H1 (cell line): ENCODE measurements around the gene LCNL1. TPM values are rescaled to one million over a fixed set of nuclear protein-coding genes. Genes with fewer than 3 reads are reported as not detected.

Source experiments
- CTCF ChIA-PET: fragments of 300-600 bp; sonication (Branson Sonifier 250); formaldehyde crosslinking; loops from one replicate; lab custom pipeline; 2021; ENCODE audit not compliant: partially characterized antibody; lab: Charles Lee
- POLR2A ChIA-PET: fragments of 300-600 bp; sonication (Branson Sonifier 250); formaldehyde crosslinking; loops from one replicate; lab custom pipeline; 2021; ENCODE audit warnings: inconsistent platforms; ENCODE audit not compliant: partially characterized antibody; lab: Charles Lee
- DNase-seq, 2 experiments: peaks; one replicate each; pipeline versions ENCODE4 v3.0.0 to v3.0.0-alpha.2; 2010 to 2022; ENCODE audit warnings: low spot score in 2 of 2, low read depth in 1 of 2, mixed read lengths in 1 of 2
- FAIRE-seq: peaks from 2 replicates; lab custom pipeline; 2011; peaks lifted over from hg19 to GRCh38; lab: Jason Lieb, UNC
- H2AFZ ChIP-seq: 2 replicates; pipeline ENCODE4 v1.8.1; 2012; ENCODE audit warnings: low read length, inconsistent platforms
- H2AK5ac ChIP-seq: 2 replicates; pipeline ENCODE4 v1.6.1; 2013; ENCODE audit warnings: low read depth, low read length
- H2BK120ac ChIP-seq: replicated peaks from 2 replicates; pipeline ENCODE3; 2013; ENCODE audit warnings: low read depth, low read length, inconsistent platforms
- H2BK12ac ChIP-seq: 2 replicates; pipeline ENCODE4 v1.6.1; 2013; ENCODE audit warnings: low read depth, low read length
- H2BK15ac ChIP-seq: 2 replicates; pipeline ENCODE4 v1.6.1; 2013; ENCODE audit warnings: low read length
- H2BK20ac ChIP-seq: 2 replicates; pipeline ENCODE4 v1.6.1; 2013; ENCODE audit warnings: low read length
- H2BK5ac ChIP-seq: 2 replicates; pipeline ENCODE4 v1.6.1; 2013; ENCODE audit warnings: low read depth, low read length
- H3K14ac ChIP-seq: 2 replicates; pipeline ENCODE4 v1.6.1; 2013; ENCODE audit warnings: inconsistent platforms; ENCODE audit not compliant: insufficient read length
- H3K18ac ChIP-seq: 2 replicates; pipeline ENCODE4 v1.6.1; 2013; ENCODE audit warnings: low read length; ENCODE audit errors: extremely low read depth
- H3K23ac ChIP-seq: 2 replicates; pipeline ENCODE4 v1.6.1; 2013; ENCODE audit warnings: inconsistent platforms; ENCODE audit not compliant: insufficient read length
- H3K23me2 ChIP-seq: 2 replicates; pipeline ENCODE4 v1.6.1; 2013; ENCODE audit warnings: low read depth, low read length
- H3K27ac ChIP-seq: 2 replicates; pipeline ENCODE4 v1.6.1; 2011; ENCODE audit warnings: low read depth, low read length, inconsistent platforms
- H3K27me3 ChIP-seq, 4 experiments: replicated peaks in 1 of 4; 1 replicate in 1 of 4; 2 replicates in 3 of 4; pipeline versions ENCODE4 v1.6.1 to v1.8.1; 2011 to 2013; ENCODE audit warnings: low read length in 3 of 4, mild to moderate bottlenecking in 3 of 4, inconsistent platforms in 2 of 4, mixed read lengths in 2 of 4, moderate library complexity in 1 of 4; ENCODE audit not compliant: control insufficient read depth in 3 of 4, insufficient read depth in 3 of 4; ENCODE audit errors: extremely low read depth in 1 of 4
- H3K36me3 ChIP-seq, 4 experiments: 2 replicates each; pipeline versions ENCODE4 v1.6.1 to v1.8.1; 2011 to 2013; ENCODE audit warnings: mild to moderate bottlenecking in 4 of 4, low read length in 3 of 4, moderate library complexity in 2 of 4, control low read depth in 1 of 4, inconsistent platforms in 1 of 4; ENCODE audit not compliant: insufficient read depth in 4 of 4, control insufficient read depth in 2 of 4
- H3K4ac ChIP-seq: replicated peaks from 2 replicates; pipeline ENCODE3; 2013; ENCODE audit warnings: low read length, low read depth, mixed read lengths, inconsistent platforms; ENCODE audit not compliant: insufficient read length
- H3K4me1 ChIP-seq, 4 experiments: replicated peaks in 1 of 4; 1 replicate in 1 of 4; 2 replicates in 3 of 4; pipeline versions ENCODE4 v1.6.1 to v1.8.1; 2011 to 2013; ENCODE audit warnings: low read length in 3 of 4, inconsistent platforms in 2 of 4, mixed read lengths in 1 of 4; ENCODE audit not compliant: insufficient read depth in 4 of 4, control insufficient read depth in 3 of 4
- H3K4me2 ChIP-seq, 2 experiments: 2 replicates each; pipeline versions ENCODE4 v1.6.1 to v1.8.1; 2011 to 2013; ENCODE audit warnings: low read depth in 2 of 2, low read length in 2 of 2, control low read depth in 1 of 2, inconsistent platforms in 1 of 2, mild to moderate bottlenecking in 1 of 2; ENCODE audit not compliant: insufficient read depth in 1 of 2
- H3K4me3 ChIP-seq, 4 experiments: fragments of 200-600, 300-600 bp in 1 of 4; sonication (generic), shearing (Covaris generic), sonication (Bioruptor Twin) in 1 of 4; 2 replicates each; pipeline versions ENCODE4 v1.5.1 to v1.8.1; 2011 to 2016; ENCODE audit warnings: low read length in 4 of 4, low read depth in 3 of 4, control low read depth in 2 of 4, inconsistent platforms in 2 of 4, mild to moderate bottlenecking in 2 of 4, mixed read lengths in 1 of 4, moderate library complexity in 1 of 4; ENCODE audit not compliant: insufficient read depth in 2 of 4; ENCODE audit errors: extremely low read depth in 1 of 4
- H3K56ac ChIP-seq: replicated peaks from 2 replicates; pipeline ENCODE3; 2013; ENCODE audit warnings: low read depth, mild to moderate bottlenecking, mixed read lengths, low read length, inconsistent platforms; ENCODE audit not compliant: insufficient read length
- H3K79me1 ChIP-seq: 2 replicates; pipeline ENCODE4 v1.6.1; 2013; ENCODE audit warnings: low read depth, low read length, control low read depth
- H3K79me2 ChIP-seq, 2 experiments: 2 replicates each; pipeline versions ENCODE4 v1.6.1 to v1.8.1; 2012 to 2013; ENCODE audit warnings: low read length in 2 of 2, mild to moderate bottlenecking in 2 of 2, inconsistent platforms in 1 of 2; ENCODE audit not compliant: insufficient read depth in 2 of 2, control insufficient read depth in 1 of 2
- H3K9ac ChIP-seq, 4 experiments: replicated peaks in 1 of 4; 1 replicate in 1 of 4; 2 replicates in 3 of 4; pipeline versions ENCODE4 v1.6.1 to v1.8.1; 2011 to 2013; ENCODE audit warnings: low read depth in 3 of 4, low read length in 3 of 4, control low read depth in 2 of 4, mild to moderate bottlenecking in 2 of 4, moderate library complexity in 2 of 4, inconsistent platforms in 1 of 4; ENCODE audit errors: extremely low read depth in 1 of 4
- H3K9me3 ChIP-seq, 2 experiments: 2 replicates each; pipeline versions ENCODE4 v1.6.1 to v1.8.1; 2012 to 2013; ENCODE audit warnings: mild to moderate bottlenecking in 2 of 2, moderate library complexity in 2 of 2, control low read depth in 1 of 2, inconsistent platforms in 1 of 2, low read depth in 1 of 2, low read length in 1 of 2, mixed read lengths in 1 of 2; ENCODE audit not compliant: insufficient read depth in 2 of 2
- H4K20me1 ChIP-seq, 2 experiments: replicated peaks in 1 of 2; 2 replicates each; pipeline versions ENCODE3 to v1.8.1; 2011 to 2013; ENCODE audit warnings: inconsistent platforms in 2 of 2, low read length in 2 of 2, mild to moderate bottlenecking in 1 of 2; ENCODE audit not compliant: insufficient read depth in 2 of 2, control insufficient read depth in 1 of 2
- H4K5ac ChIP-seq: 2 replicates; pipeline ENCODE4 v1.6.1; 2013; ENCODE audit warnings: low read length, low read depth, mixed read lengths, inconsistent platforms; ENCODE audit not compliant: insufficient read length
- H4K8ac ChIP-seq: 2 replicates; pipeline ENCODE4 v1.8.0; 2013; ENCODE audit warnings: mild to moderate bottlenecking, moderate library complexity, low read length, inconsistent platforms; ENCODE audit not compliant: insufficient read depth; ENCODE audit errors: extremely low read depth
- H4K91ac ChIP-seq: replicated peaks from 2 replicates; pipeline ENCODE3; 2013; ENCODE audit warnings: low read length, mixed read lengths, inconsistent platforms; ENCODE audit not compliant: insufficient read length
- ATF2 ChIP-seq: IDR thresholded peaks from 2 replicates; pipeline ENCODE4 v1.6.1; 2012; ENCODE audit warnings: low read length, inconsistent platforms
- CHD1 ChIP-seq: IDR thresholded peaks from 2 replicates; pipeline ENCODE4 v1.6.1; 2012; ENCODE audit warnings: low read depth, low read length, improper control_type of control experiment
- E2F6 ChIP-seq: IDR thresholded peaks from 2 replicates; pipeline ENCODE4 v1.6.1; 2012; ENCODE audit warnings: inconsistent platforms
- RAD21 ChIP-seq, 2 experiments: IDR thresholded peaks in 1 of 2; conservative IDR thresholded peaks in 1 of 2; 2 replicates each; pipeline ENCODE4 v1.6.1; 2011; ENCODE audit warnings: low read depth in 2 of 2, low read length in 2 of 2, improper control_type of control experiment in 1 of 2, inconsistent platforms in 1 of 2, mild to moderate bottlenecking in 1 of 2, moderate library complexity in 1 of 2
- RBBP5 ChIP-seq: IDR thresholded peaks from 2 replicates; pipeline ENCODE4 v1.7.1; 2012; ENCODE audit warnings: low read depth, mild to moderate bottlenecking, inconsistent platforms, low read length, moderate library complexity, borderline replicate concordance
- RXRA ChIP-seq: IDR thresholded peaks from 2 replicates; pipeline ENCODE4 v1.6.1; 2011; ENCODE audit warnings: low read depth, mild to moderate bottlenecking, low read length, moderate library complexity; ENCODE audit not compliant: insufficient read depth
- SAP30 ChIP-seq: fragments of 300-600 bp; sonication (generic); IDR thresholded peaks from 2 replicates; pipeline ENCODE4 v1.7.1; 2012; ENCODE audit warnings: low read length, moderate library complexity, mild to moderate bottlenecking, inconsistent platforms; ENCODE audit not compliant: insufficient read depth, insufficient replicate concordance
- SP4 ChIP-seq: IDR thresholded peaks from 2 replicates; pipeline ENCODE4 v1.6.1; 2012; ENCODE audit warnings: low read length, inconsistent platforms
- ZNF274 ChIP-seq: IDR thresholded peaks from 2 replicates; pipeline ENCODE4 v1.7.0; 2012; ENCODE audit warnings: low read length, borderline replicate concordance; ENCODE audit errors: extremely low read depth
- WGBS, 2 experiments: shearing (Covaris generic) in 1 of 2; methylation state at CpG; one replicate each; pipeline versions ENCODE4 v1.1.6 to v1.1.7; 2013 to 2015; ENCODE audit warnings: low lambda C conversion rate in 2 of 2, mixed read lengths in 2 of 2, inconsistent platforms in 1 of 2, low coverage in 1 of 2, missing lambda C conversion rate in 1 of 2; ENCODE audit not compliant: insufficient replicate concordance in 2 of 2, insufficient coverage in 1 of 2, insufficient read length in 1 of 2; ENCODE audit errors: extremely low coverage in 1 of 2, missing lambda C conversion rate in 1 of 2; 5-methylcytosine and 5-hydroxymethylcytosine counted together
- polyA plus RNA-seq, 7 experiments: library from polyadenylated mRNA; depleted of rRNA in 3 of 7; stranded (reverse) in 5 of 7; unstranded in 2 of 7; fragments of >200 nt in 5 of 7; fragments of 200-250 nt in 2 of 7; gene quantifications; 1 replicate in 5 of 7; 2 replicates in 1 of 7; 4 replicates in 1 of 7; pipeline versions ENCODE4 v1.2.1 to v1.2.3, GENCODE V29; 2011 to 2013; ENCODE audit warnings: missing spikeins in 2 of 7, mixed read lengths in 2 of 7
- total RNA-seq: library from RNA; stranded (reverse); fragmentation: NEBNext Ultra II Directional; extraction: Animal tissue kit (Norgen Biotek cat#: 25700); gene quantifications from 2 replicates; pipeline ENCODE4 v1.2.1, GENCODE V29; 2021

The LCNL1 gene
- total and polyA plus RNA-seq, 2 of the 8 experiments (the other 6 are each of a cell fraction or from before 2014, with no cell fraction given), result 0.11 TPM; not detected in 1

DNA sequence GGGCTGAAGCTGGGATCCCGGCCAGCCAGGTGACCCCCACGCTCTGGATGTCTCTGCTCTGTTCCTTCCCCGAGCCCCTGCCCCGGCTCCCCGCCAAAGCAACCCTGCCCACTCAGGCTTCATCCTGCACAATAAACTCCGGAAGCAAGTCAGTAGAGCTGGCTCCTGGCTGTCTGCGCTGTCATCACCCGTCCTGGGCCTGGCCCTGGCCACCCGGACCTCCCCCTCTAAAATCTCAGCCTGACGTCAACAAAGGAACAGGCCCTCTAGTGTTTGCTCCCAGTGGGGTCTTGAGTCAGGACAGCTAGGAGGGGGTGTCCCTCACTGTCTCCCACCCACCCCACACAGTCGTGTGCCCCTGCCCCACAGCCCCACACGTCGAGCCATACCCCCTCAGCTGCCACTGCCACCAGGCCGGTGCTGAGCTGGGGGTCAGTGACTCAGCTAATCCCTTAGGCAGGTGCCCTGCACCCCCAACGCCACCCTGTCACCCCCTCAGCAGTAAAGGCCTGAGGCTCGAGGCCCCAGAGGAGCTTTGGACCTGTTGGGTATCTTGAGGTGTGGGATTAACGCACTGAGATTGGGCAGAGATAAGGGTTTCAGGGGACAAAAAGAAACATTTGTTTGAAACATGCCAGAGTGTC lies 1.1 kb upstream of the LCNL1 start:
- Histone ChIP-seq H3K4me2 (no peak overlapping the region), H3K36me3 (no peaks in the 10 kb centered on the region), H2BK15ac (no peak overlapping the region), H3K79me2 (no peaks in the 10 kb centered on the region), H2BK12ac (no peak overlapping the region), H3K9me3 (no peaks in the 10 kb centered on the region), H4K20me1 (peaks cover 0 to 3% of the 10 kb centered on the region in 2 experiments), H3K4me3 (no peak overlapping the region), H4K5ac (no peak overlapping the region), H2BK120ac (no peak overlapping the region), H3K23ac (no peak overlapping the region), H2BK20ac (no peak overlapping the region), H3K4ac (no peak overlapping the region), H4K8ac (no peak overlapping the region), H2AK5ac (no peak overlapping the region), H3K9ac (no peak overlapping the region), H3K56ac (no peak overlapping the region), H3K23me2 (peaks cover 20% of the 10 kb centered on the region; the same call in 1 of the 2 replicates), H3K79me1 (no peaks in the 10 kb centered on the region), H2AFZ (no peak overlapping the region), H3K4me1 (peaks cover 0 to 16% (median 7%) of the 10 kb centered on the region in 4 experiments; a peak in 5 of 7 replicates), H3K27me3 (peaks cover 13 to 36% (median 32%) of the 10 kb centered on the region in 4 experiments), H2BK5ac (no peak overlapping the region), H4K91ac (no peak overlapping the region), H3K18ac (no peak overlapping the region), H3K27ac (no peak overlapping the region), H3K14ac (no peak overlapping the region)
- POLR2A ChIA-PET, result interaction anchor here (0.7 kb wide), 1 partner anchor 34 kb away, joined by 5 read pairs; no protein-coding TSS in a partner anchor
- DNase-seq (no peak), FAIRE-seq (no peak)
- CTCF ChIA-PET, result interaction anchor here (0.7 to 3.0 kb wide), 6 partner anchors 10 to 179 kb away, joined by 3 to 18 read pairs (median 4); partner anchors contain the start of genes ABCA2, CLIC3 and PAXX
- WGBS, 2 experiments, result 82% methylated on average over 5 of the region's 17 CpGs; no CpG with 5 or more reads in 1 of the 2 experiments
- TF ChIP-seq RXRA (no peak), ATF2 (no peak), RAD21 (IDR thresholded peaks at IDR 0.05 in 1 of 2, conservative IDR thresholded peaks at IDR 0.05 in 1 of 2; ENCODE audit: low read depth in 2 of 2, low read length in 2 of 2) (no peak), E2F6 (no peak), CHD1 (no peak), RBBP5 (no peak), SP4 (no peak), ZNF274 (no peak), SAP30 (no peak)
